Ramos (cell line): ENCODE results near the gene FBRSL1.
"Not testable (repeated sequence)": the region's sequence is repeated elsewhere in the genome, so short reads cannot be mapped to it uniquely, and the experiment has no call there.

Experiments used
- in situ Hi-C: fragments of 300-500 bp; cut with MboI; formaldehyde crosslinking; loops from one replicate; pipeline ENCODE4 v1.14.3; 2022; ENCODE audit warnings: low sequenced_read_pairs; ENCODE audit not compliant: unreplicated experiment

The FBRSL1 gene

GRCh38 chr12:132453361-132454192 lies 36.4 kb upstream of the FBRSL1 start:
- in situ Hi-C loops = no loop called here

- in situ Hi-C loops = no loop called here
Measured at GRCh38 chr12:132454193-132454932, 35.6 kb upstream of the FBRSL1 start.

- in situ Hi-C loops = no loop called here
Measured at GRCh38 chr12:132454933-132455418, 35.0 kb upstream of the FBRSL1 start.

- in situ Hi-C loops = no loop called here
Measured at GRCh38 chr12:132455565-132455964, 34.4 kb upstream of the FBRSL1 start.

- in situ Hi-C loops = no loop called here
Measured at GRCh38 chr12:132456186-132456943, 33.6 kb upstream of the FBRSL1 start.

DNA sequence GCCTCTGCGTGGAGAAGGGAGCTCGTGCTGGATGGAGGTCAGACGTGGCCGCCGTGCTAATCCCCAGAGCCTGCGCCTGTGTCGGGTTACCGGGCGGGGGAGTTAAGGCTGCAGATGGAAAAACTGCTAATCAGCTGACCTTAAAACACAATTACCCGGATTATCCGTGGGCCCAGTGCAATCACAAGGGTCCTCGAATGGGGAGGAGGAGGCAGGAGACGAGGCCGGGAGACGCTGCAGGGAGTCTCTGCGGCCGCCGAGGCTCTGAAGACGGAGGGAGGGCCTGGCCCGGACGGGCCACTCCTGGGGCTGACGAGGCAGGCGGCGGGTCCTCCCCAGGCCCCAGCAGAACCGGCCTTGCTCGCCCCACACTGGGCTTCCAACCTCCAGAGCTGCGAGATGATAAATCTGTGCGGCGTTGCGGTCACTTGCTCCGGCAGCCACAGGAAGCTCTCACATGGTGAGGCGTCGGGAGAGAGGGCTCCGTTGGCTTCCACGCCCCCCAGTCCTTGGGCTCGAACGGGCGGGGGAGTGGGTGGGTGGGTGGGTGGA lies 32.9 kb upstream of the FBRSL1 start:
- in situ Hi-C loops = no loop called here

GRCh38 chr12:132458441-132458840 lies 31.5 kb upstream of the FBRSL1 start:
- in situ Hi-C loops = no loop called here

DNA sequence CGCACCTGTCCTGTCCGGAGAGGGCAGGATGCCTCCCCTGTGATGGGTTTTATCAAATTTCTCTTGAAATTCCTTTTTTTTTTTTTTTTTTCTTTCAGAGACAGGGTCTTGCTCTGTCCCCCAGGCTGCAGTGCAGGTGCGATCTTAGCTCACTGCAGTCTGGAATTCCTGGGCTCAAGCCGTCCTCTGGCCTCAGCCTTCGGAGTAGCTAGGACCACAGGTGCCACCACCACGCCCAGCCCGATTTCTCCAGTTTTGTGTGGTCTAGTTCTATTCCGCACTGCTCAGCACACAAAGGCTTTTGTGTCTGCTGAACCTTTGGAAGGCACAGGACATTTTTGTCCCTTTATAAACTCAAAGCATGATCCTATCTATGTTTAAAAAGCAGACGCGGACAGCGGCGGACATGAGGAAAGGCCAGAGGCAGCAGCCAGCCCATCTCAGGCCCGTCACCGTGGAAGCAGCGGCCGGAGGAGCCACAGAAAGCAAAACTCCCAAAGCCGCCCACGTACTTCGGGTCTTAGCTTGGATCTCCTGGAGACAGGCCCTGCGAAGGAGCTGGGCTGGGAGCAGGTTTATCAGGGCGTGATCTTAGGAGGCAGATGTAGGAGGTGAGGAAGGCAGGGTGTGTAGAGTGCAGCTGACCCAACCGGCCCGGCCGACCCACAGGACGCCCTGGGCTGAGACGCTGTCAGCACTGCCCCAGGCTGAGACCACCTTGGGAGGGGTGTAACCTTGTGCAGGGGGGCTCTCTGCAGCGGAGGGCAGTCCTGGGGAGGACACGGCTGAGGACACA lies 30.9 kb upstream of the FBRSL1 start:
- in situ Hi-C loops = no loop called here

- in situ Hi-C loops = no loop called here
Measured at GRCh38 chr12:132460571-132460970, 29.4 kb upstream of the FBRSL1 start.

- in situ Hi-C loops = no loop called here
Measured at GRCh38 chr12:132461526-132461925, 28.4 kb upstream of the FBRSL1 start.

DNA sequence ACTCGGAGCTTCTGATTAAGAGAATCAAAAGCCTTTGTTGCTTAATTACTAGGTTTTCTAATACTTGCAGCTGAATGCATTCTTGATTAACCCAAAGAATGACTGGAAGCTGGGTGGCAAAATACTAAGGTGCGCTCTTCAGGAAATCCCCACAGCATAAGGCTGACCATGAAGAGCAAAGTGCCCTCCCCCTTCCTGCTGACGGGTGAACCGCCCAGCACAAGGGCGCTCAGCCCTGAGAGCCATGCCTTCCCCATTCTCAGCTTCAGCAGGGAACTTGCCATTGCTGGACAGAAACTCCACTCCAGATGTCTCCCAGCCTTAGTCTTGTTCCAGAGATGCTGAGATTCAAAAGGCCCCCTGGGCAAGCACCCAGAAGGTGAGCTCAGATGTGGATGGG lies 27.2 kb upstream of the FBRSL1 start:
- in situ Hi-C loops = no loop called here

DNA sequence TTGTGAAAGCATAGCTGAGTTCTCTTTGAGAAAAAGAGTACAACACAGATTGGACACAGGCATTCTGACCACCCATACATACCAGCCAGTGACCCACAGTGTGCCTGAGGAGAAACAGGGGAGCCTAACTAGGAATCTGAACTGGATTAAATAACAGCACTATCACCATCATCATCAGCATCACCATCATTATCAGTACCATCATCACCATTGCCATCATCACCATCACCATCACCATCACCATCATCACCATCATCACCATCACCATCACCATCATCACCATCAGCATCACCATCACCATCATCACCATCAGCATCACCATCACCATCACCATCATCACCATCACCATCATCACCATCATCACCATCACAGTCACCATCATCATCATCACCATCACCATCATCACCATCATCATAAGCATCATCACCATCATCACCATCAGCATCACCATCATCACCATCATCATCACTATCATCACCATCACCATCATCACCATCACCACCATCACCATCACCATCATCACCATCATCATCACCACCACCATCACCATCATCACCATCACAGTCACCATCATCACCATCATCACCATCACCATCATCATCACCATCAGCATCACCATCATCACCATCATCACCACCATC lies 26.5 kb upstream of the FBRSL1 start:
- in situ Hi-C loops = not testable (repeated sequence)

DNA sequence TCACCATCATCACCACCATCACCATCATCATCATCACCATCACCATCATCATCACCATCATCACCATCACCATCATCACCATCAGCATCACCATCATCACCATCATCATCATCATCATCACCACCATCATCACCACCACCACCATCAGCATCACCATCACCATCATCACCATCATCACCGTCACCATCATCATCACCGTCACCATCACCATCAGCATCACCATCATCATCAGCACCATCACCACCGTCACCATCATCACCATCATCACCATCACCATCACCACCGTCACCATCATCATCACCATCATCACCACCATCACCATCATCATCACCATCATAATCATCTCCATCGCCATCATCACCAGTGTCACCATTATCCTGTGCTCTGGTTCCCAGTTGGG lies 25.6 kb upstream of the FBRSL1 start:
- in situ Hi-C loops = not testable (repeated sequence)

DNA sequence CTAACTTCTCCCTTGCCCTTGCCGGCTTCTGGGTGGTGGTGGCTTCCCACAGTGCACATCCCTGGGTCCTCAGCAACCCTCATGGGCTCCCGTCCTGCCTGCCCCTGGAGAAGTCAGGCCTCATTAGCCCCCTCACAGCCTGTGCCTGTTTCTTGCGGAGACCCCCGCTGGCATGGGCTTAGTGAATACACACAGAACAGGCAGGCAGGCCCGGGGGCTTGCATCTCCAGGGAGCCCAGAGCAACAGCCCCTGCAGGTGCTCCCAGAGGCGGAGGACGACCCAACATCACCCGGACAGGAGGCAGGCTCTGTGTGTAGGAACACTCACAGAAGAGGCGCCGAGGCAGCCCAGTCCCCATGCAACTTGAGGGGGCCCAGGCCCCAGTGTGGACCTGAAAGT lies 25.1 kb upstream of the FBRSL1 start:
- in situ Hi-C loops = no loop called here

DNA sequence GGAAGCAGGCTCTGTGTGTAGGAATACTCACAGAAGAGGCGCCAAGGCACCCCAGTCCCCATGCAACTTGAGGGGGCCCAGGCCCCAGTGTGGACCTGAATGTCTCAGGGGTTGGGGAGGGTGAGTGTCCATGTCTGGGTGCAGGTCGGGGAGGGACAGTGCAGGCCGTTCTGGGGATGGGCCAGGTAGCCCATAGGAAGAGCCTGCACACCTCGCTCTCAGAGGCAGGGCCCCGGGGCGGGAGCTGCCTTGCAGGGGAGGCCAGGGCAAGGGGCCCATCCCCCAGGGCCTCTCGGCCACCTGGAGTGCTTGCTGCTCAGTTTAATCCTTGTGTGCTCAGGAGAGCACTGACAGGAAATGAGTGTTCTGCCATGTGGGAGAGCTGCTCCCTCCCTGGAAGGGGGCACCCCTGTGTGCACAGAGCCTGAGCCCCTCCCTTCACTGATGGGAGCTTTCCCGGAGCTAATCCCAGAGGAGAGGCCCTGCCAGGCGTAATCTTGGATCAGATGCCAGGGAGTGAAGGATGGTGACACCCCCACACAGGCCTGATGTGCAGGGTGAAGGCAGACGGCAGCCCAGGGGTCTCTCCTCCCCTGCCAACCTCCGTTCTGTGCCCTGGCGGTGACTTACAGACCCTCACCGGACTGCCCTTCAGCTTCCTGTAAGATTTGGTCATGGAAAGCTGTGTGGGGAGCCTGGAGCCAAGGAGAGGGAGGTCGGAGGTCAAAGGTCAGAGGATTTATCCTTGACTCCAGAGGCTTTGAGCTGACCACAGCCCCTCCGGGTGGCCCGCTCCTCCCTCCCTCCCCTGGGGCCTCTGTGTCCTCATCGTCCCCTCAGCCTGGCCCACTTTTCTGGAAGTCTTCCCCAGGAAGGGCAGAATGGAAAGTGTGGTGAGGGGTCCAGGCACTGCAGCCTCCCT lies 24.4 kb upstream of the FBRSL1 start:
- in situ Hi-C loops = no loop called here

DNA sequence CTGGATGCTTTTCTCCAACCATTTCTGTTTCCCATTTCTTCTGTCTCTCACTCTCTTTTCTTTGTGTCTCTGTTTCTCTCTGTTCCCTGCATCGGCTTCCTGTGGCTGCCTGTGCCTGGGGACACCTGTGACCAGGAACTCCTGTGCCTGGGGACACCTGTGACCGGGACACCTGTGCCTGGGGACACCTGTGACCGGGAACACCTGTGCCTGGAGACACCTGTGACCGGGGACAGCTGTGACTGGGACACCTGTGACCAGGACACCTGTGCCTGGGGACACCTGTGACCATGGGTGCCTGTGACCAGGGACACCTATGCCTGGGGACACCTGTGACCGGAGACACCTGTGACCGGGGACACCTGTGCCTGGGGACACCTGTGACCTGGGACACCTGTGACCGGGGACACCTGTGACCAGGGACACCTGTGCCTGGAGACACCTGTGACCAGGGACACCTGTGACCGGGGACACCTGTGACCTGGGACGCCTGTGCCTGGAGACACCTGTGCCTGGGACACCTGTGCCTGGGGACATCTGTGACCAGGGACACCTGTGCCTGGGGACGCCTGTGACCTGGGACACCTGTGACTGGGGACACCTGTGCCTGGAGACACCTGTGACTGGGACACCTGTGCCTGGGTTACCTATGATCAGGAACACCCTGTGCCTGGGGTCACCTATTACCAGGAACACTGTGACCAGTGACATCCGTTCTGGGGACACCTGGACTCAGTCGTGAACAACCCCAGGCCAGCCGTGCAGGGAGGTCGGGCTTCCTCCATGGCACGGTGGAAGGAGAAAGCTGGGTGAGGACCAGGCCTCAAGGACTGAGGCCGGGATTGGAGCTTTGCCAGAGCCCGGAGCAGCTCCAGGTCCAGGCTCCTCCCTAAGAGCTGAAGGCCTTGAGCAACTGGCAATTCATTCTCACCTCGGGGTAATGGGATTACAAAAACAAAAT lies 23.4 kb upstream of the FBRSL1 start:
- in situ Hi-C loops = no loop called here

DNA sequence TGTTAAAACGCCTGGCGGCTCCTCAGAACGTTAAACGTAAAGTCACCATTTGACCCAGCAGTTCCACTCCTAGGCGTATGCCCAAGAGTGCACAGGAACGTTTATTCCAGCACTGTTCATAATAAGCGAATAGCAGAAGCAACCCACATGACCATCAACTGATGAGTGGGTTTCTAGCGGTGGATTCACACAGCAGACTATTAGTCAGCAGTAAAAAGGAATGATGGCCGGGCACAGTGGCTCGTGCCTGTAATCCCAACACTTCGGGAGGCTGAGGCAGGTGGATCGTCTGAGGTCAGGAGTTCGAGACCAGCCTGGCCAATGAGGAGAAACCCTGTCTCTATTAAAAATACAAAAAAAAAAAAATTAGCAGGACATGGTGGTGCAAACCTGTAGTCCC lies 22.4 kb upstream of the FBRSL1 start:
- in situ Hi-C loops = no loop called here
